NT2/D1 (cell line): ENCODE measurements around the gene CDK14.

ENCODE experiments used
- YY1 ChIP-seq: IDR thresholded peaks from 2 replicates; pipeline ENCODE4 v1.6.1; 2011; ENCODE audit not compliant: insufficient read length, insufficient read depth
- ZNF274 ChIP-seq: IDR thresholded peaks from 2 replicates; pipeline ENCODE4 v1.6.1; 2011; ENCODE audit warnings: mild to moderate bottlenecking, low read depth, low read length

- no peak for TF ChIP-seq YY1
- no peak for TF ChIP-seq ZNF274
These were observed 147.5 kb downstream of the CDK14 start for GRCh38 chr7:90743626-90744025.
